Stimulated activated naive B cell treated with anti-CD40 and anti-IgM and Interleukin-4, amounts not matched to agents 10 μg/mL and 1 μg/mL and 100 μg/mL, for 72 hours (primary cell): ENCODE results near the gene SLC5A11.

Experiments used
- ATAC-seq, 2 donors: fragments of 150-1000 bp; cut with Tn5 transposase; replicated peaks; 2 replicates each; pipeline ENCODE4 v1.10.0; 2021; ENCODE audit warnings: moderate library complexity in 1 of 2
- DNase-seq: peaks from one replicate; pipeline ENCODE4 v3.0.0; 2021
- H3K27ac Mint-ChIP-seq: one replicate; pipeline ENCODE4 v1.8.0; 2022; ENCODE audit warnings: mild to moderate bottlenecking, mixed read lengths
- H3K27me3 Mint-ChIP-seq, 2 donors: one replicate each; pipeline ENCODE4 v1.8.0; 2022; ENCODE audit warnings: mixed read lengths in 2 of 2
- H3K36me3 Mint-ChIP-seq, 2 donors: one replicate each; pipeline ENCODE4 v1.8.0; 2022; ENCODE audit warnings: mixed read lengths in 2 of 2, mild to moderate bottlenecking in 1 of 2
- H3K4me1 Mint-ChIP-seq, 2 donors: one replicate each; pipeline ENCODE4 v1.8.0; 2022; ENCODE audit warnings: mixed read lengths in 2 of 2, mild to moderate bottlenecking in 1 of 2
- H3K4me3 Mint-ChIP-seq, 2 donors: one replicate each; pipeline ENCODE4 v1.8.0; 2022; ENCODE audit warnings: mild to moderate bottlenecking in 2 of 2, mixed read lengths in 2 of 2, moderate library complexity in 1 of 2
- H3K9me3 Mint-ChIP-seq, 2 donors: one replicate each; pipeline ENCODE4 v1.8.0; 2022; ENCODE audit warnings: mixed read lengths in 2 of 2, mild to moderate bottlenecking in 1 of 2

SLC5A11 gene

GRCh38 chr16:24822974-24823373, 22.8 kb upstream of the SLC5A11 start:
- Mint-ChIP-seq H3K4me1 (no peaks in the 10 kb centered on the region), H3K9me3 (peaks cover 0 to 2% of the 10 kb centered on the region in 2 donors), H3K27me3 (no peaks in the 10 kb centered on the region), H3K27ac (no peak overlapping the region), H3K4me3 (no peak overlapping the region), H3K36me3 (peaks cover 60 to 80% of the 10 kb centered on the region in 2 donors)
- DNase-seq (no peak), ATAC-seq (no peak)

- ATAC-seq, result no peak
- no peaks in the 10 kb centered on the region for H3K4me1 Mint-ChIP-seq
- H3K9me3 Mint-ChIP-seq, result peaks cover 0 to 2% of the 10 kb centered on the region in 2 donors
- peaks cover 45 to 60% of the 10 kb centered on the region in 2 donors for H3K36me3 Mint-ChIP-seq
- no peak overlapping the region for H3K4me3 Mint-ChIP-seq
- no peaks in the 10 kb centered on the region for H3K27me3 Mint-ChIP-seq
- no peak for DNase-seq
- H3K27ac Mint-ChIP-seq, result no peak overlapping the region
Measured at GRCh38 chr16:24825696-24826095, 20.1 kb upstream of the SLC5A11 start.

- Mint-ChIP-seq H3K27ac (no peak overlapping the region), H3K9me3 (peaks cover 0 to 2% of the 10 kb centered on the region in 2 donors), H3K27me3 (no peaks in the 10 kb centered on the region)
Measured at GRCh38 chr16:24826096-24826690, 19.6 kb upstream of the SLC5A11 start.

GRCh38 chr16:24826817-24827566, 18.8 kb upstream of the SLC5A11 start:
- Mint-ChIP-seq H3K4me3 (no peak overlapping the region), H3K27me3 (no peaks in the 10 kb centered on the region), H3K27ac (peak overlapping the region; percentile 3), H3K36me3 (peaks cover 35 to 55% of the 10 kb centered on the region in 2 donors), H3K9me3 (peaks cover 0 to 2% of the 10 kb centered on the region in 2 donors), H3K4me1 (no peaks in the 10 kb centered on the region)
- ATAC-seq (no peak), DNase-seq (no peak)

More at GRCh38 chr16:24826096-24826690, 19.6 kb upstream of the SLC5A11 start:
- no peak for DNase-seq
- no peak overlapping the region for H3K4me3 Mint-ChIP-seq
- H3K36me3 Mint-ChIP-seq, result peaks cover 42 to 55% of the 10 kb centered on the region in 2 donors
- no peak for ATAC-seq
- H3K4me1 Mint-ChIP-seq, result no peaks in the 10 kb centered on the region

GRCh38 chr16:24829153-24829552, 16.6 kb upstream of the SLC5A11 start:
- H3K36me3 Mint-ChIP-seq, result peaks cover 26 to 39% of the 10 kb centered on the region in 2 donors
- ATAC-seq, result no peak
- H3K27ac Mint-ChIP-seq, result no peak overlapping the region
- no peak for DNase-seq
- peaks cover 0 to 2% of the 10 kb centered on the region in 2 donors for H3K9me3 Mint-ChIP-seq
- H3K4me3 Mint-ChIP-seq, result no peak overlapping the region
- H3K27me3 Mint-ChIP-seq, result no peaks in the 10 kb centered on the region
- H3K4me1 Mint-ChIP-seq, result no peaks in the 10 kb centered on the region

- H3K4me1 Mint-ChIP-seq, result no peaks in the 10 kb centered on the region
- no peak overlapping the region for H3K4me3 Mint-ChIP-seq
- H3K36me3 Mint-ChIP-seq, result peaks cover 7 to 35% of the 10 kb centered on the region in 2 donors
- ATAC-seq (no peak), DNase-seq (no peak)
- H3K9me3 Mint-ChIP-seq, result no peaks in the 10 kb centered on the region
- no peaks in the 10 kb centered on the region for H3K27me3 Mint-ChIP-seq
- no peak overlapping the region for H3K27ac Mint-ChIP-seq
Measured at GRCh38 chr16:24833352-24833751, 12.4 kb upstream of the SLC5A11 start.

- peak in 1 of 2 donors; percentile 48 for ATAC-seq
- no peak for DNase-seq
- peaks cover 7 to 30% of the 10 kb centered on the region in 2 donors for H3K36me3 Mint-ChIP-seq
- H3K9me3 Mint-ChIP-seq, result no peaks in the 10 kb centered on the region
- no peaks in the 10 kb centered on the region for H3K27me3 Mint-ChIP-seq
- no peak overlapping the region for H3K4me3 Mint-ChIP-seq
- H3K4me1 Mint-ChIP-seq, result peaks cover 0 to 2% of the 10 kb centered on the region in 2 donors
- H3K27ac Mint-ChIP-seq, result peak overlapping the region; percentile 4
Measured at GRCh38 chr16:24834459-24835335, 11.1 kb upstream of the SLC5A11 start.

GRCh38 chr16:24836836-24837235, 8.9 kb upstream of the SLC5A11 start:
- no peaks in the 10 kb centered on the region for H3K27me3 Mint-ChIP-seq
- no peak overlapping the region for H3K27ac Mint-ChIP-seq
- H3K4me3 Mint-ChIP-seq, result no peak overlapping the region
- H3K9me3 Mint-ChIP-seq, result no peaks in the 10 kb centered on the region
- peaks cover 0 to 2% of the 10 kb centered on the region in 2 donors for H3K4me1 Mint-ChIP-seq
- H3K36me3 Mint-ChIP-seq, result peaks cover 7 to 30% of the 10 kb centered on the region in 2 donors
- no peak for ATAC-seq
- no peak for DNase-seq

- H3K9me3 Mint-ChIP-seq, result no peaks in the 10 kb centered on the region
- DNase-seq (no peak), ATAC-seq (no peak)
- H3K36me3 Mint-ChIP-seq, result peaks cover 3 to 31% of the 10 kb centered on the region in 2 donors
- H3K4me1 Mint-ChIP-seq, result peaks cover 0 to 2% of the 10 kb centered on the region in 2 donors
- no peaks in the 10 kb centered on the region for H3K27me3 Mint-ChIP-seq
- no peak overlapping the region for H3K4me3 Mint-ChIP-seq
- no peak overlapping the region for H3K27ac Mint-ChIP-seq
Measured at GRCh38 chr16:24837969-24838368, 7.8 kb upstream of the SLC5A11 start.

- Mint-ChIP-seq H3K4me3 (no peak overlapping the region), H3K36me3 (peaks cover 4 to 34% of the 10 kb centered on the region in 2 donors), H3K27me3 (no peaks in the 10 kb centered on the region), H3K9me3 (no peaks in the 10 kb centered on the region), H3K27ac (no peak overlapping the region), H3K4me1 (peaks cover 0 to 2% of the 10 kb centered on the region in 2 donors)
- no peak for DNase-seq
- ATAC-seq, result no peak
Measured at GRCh38 chr16:24838554-24839266, 7.1 kb upstream of the SLC5A11 start.

GRCh38 chr16:24839347-24839972, 6.3 kb upstream of the SLC5A11 start:
- Mint-ChIP-seq H3K4me1 (peaks cover 0 to 3% of the 10 kb centered on the region in 2 donors), H3K36me3 (peaks cover 10 to 40% of the 10 kb centered on the region in 2 donors), H3K4me3 (no peak overlapping the region), H3K9me3 (no peaks in the 10 kb centered on the region), H3K27me3 (no peaks in the 10 kb centered on the region), H3K27ac (no peak overlapping the region)
- DNase-seq, result no peak
- no peak for ATAC-seq

GRCh38 chr16:24841291-24841690, 4.5 kb upstream of the SLC5A11 start:
- H3K4me3 Mint-ChIP-seq, result no peak overlapping the region
- H3K36me3 Mint-ChIP-seq, result peaks cover 9 to 24% of the 10 kb centered on the region in 2 donors
- DNase-seq (no peak), ATAC-seq (no peak)
- no peaks in the 10 kb centered on the region for H3K9me3 Mint-ChIP-seq
- peaks cover 0 to 4% of the 10 kb centered on the region in 2 donors for H3K4me1 Mint-ChIP-seq
- H3K27ac Mint-ChIP-seq, result no peak overlapping the region
- H3K27me3 Mint-ChIP-seq, result no peaks in the 10 kb centered on the region
